DMS153 treated with DMSO at 0.1 percent for 48 hours (cell line): Measurements from ENCODE around the gene IL1B.
"Not testable (repeated sequence)": the region's sequence is repeated elsewhere in the genome, so short reads cannot be mapped to it uniquely, and the experiment has no call there.

Experiments used
- DNase-seq: peaks from one replicate; lab custom pipeline; 2025; ENCODE audit not compliant: unreplicated experiment; lab: John Stamatoyannopoulos, UW

The IL1B gene

GRCh38 chr2:112859406-112860183, 23.0 kb upstream of the IL1B start:
- not testable (repeated sequence) for DNase-seq

DNA sequence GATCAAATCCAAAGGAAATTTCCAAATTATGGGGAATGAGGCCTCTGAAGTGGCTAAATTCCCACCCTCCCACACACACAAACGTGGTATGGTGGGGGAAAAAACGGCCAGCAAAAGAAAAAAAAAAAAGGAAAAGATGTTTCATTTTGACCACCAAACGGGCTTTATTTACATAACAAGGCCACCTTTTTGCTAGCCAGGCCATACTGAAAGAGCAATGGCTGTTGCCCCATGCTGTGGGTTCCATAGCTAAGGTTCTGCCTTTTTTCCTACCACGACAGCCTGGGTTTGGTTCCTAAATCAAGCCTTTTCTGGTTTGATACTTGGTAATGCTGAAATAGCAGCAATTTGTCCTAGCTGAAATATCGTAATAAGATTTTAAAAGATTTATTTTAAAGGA, 14.0 kb upstream of the IL1B start:
- DNase-seq: no peak

GRCh38 chr2:112849956-112850355, 13.4 kb upstream of the IL1B start:
- no peak for DNase-seq

DNA sequence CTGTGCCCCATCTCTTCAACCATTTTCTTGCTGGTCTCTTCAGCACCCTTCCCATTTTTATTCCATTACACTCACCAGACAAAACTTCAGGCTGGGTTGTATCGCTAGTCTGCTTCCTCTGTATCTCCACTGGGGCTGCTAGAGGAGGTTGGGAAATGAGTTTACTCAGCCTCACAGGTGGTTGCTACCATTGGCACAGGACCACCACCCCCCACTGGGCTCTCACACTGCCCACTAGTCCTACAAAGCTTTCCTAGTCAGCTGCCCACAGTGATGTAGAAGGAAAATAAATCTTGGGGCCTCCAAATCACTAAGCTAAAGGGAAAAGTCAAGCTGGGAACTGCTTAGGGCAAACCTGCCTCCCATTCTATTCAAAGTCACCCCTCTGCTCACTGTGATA, 12.3 kb upstream of the IL1B start:
- no peak for DNase-seq

DNA sequence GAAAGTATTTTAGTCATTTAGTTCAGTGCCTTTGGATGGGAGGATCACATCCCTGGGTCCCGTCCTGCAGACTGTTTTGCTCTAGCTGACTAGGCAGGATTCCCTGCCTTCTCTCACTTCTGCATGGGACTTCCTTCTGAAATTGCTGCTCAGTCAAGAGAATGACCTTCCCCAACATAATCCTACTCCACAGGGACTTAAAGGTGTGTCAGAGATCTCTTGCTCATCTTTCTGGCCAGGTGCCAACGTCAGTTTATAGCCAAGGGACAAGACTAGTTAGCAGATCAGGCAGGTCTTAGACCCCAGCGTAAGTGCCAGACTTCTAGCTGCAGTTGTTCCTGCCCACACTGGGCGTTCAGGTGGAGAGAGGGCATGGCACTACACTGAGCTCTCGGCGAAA, 9.5 kb upstream of the IL1B start:
- no peak for DNase-seq

- no peak for DNase-seq
Observed at GRCh38 chr2:112843836-112844235, 7.3 kb upstream of the IL1B start.

DNA sequence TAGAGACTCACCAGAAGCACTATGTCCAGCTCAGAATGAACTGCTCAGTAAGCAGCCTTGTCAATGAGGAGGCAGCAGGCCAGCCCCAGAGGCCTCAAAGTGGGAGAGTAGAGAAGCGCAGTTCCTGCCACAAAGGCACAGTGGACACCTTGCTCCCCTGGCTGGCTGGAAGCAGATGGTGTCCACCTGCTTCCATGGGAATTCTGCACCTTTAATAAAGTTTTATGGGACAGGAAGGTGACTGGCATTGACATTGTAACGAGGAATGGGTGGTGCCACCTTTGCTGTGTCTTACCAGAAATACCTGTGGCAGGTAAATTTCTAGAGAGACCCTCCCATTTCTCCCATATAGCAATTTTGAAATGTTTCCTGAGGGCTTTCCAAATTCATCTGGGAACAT, 6.7 kb upstream of the IL1B start:
- no peak for DNase-seq

- no peak for DNase-seq
Observed at GRCh38 chr2:112841295-112842044, 4.9 kb upstream of the IL1B start.

- no peak for DNase-seq
Observed at GRCh38 chr2:112840068-112840445, 3.5 kb upstream of the IL1B start.

GRCh38 chr2:112839407-112840067, 3.0 kb upstream of the IL1B start:
- DNase-seq: no peak

DNA sequence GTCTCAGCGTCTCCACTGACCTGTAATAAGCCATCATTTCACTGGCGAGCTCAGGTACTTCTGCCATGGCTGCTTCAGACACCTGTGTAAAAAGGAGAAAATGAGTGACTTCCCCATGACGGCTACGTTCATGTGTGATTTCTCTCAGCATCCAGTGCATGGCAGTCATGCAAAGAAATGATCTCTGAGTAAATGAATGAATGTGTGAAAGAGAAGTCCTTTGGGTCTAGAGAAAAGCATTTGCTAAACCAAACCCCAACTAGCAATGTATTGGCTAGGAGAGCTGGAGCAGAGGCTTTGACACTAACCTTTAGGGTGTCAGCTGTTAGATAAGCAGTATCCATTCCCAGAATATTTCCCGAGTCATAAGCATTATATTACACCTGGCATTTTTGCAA, 417 bp downstream of the IL1B start:
- DNase-seq: no peak

GRCh38 chr2:112835536-112836162, 930 bp downstream of the IL1B start:
- DNase-seq: no peak

GRCh38 chr2:112835061-112835501, 1.5 kb downstream of the IL1B start:
- no peak for DNase-seq

- no peak for DNase-seq
Observed at GRCh38 chr2:112834396-112835037, 2.1 kb downstream of the IL1B start.

DNA sequence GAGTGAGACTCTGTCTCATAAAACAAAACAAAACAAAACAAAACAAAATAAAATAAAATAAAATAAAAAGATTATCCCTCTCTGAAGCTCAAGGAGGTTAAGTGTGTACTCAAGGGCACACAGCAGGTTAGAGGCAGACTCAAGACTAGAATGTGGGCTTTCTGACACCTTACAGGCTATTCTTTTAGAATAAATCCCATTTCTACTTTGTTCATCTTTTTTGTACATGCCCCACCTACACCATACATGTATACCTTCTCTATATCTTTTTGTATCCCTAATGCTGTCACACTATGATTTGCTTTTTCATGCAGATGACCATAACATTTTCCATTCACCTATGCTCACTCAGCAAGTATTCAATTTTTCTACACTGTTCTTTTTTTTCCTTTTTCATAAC, 2.6 kb downstream of the IL1B start:
- no peak for DNase-seq

DNA sequence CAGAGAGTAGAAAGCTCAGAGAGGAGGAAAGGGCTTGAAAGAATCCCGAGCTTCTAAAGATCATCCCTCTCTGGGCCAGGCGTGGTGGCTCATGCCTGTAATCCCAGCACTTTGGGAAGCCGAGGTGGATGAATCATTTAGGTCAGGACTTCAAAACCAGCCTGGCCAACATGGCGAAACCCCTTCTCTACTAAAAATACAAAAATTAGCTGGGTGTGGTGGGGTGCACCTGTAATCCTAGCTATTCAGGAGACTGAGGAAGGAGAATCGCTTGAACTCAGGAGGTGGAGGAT, 3.0 kb downstream of the IL1B start:
- not testable (repeated sequence) for DNase-seq

GRCh38 chr2:112832841-112833638, 3.5 kb downstream of the IL1B start:
- DNase-seq: no peak

GRCh38 chr2:112831946-112832840, 4.4 kb downstream of the IL1B start:
- DNase-seq: no peak

DNA sequence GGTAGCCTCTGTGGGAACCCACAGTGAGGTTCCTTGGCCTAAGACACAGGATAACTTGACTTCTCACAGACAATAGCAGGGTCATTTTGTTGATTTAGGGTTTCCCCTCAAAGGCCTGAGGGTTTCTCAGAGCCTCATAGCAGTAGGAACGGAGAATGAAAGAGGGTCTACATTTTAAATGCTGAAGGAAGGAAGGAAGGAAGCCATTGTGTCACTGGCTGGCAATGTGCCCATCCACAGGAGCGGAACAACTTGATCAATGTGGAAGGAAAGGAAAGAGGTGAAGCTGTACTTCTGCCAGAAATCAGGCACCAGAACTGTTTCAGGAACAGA, 5.1 kb downstream of the IL1B start:
- no peak for DNase-seq
